ENCODE measurements around the gene SPAG9. TPM values are rescaled to one million over a fixed set of nuclear protein-coding genes. Genes with fewer than 3 reads are reported as not detected.
A peak's percentile ranks its signal among the peaks of the same experiment; 100 is the strongest.

Gene SPAG9
- total RNA-seq, 1 donor from 2014 or later = 108 TPM

DNA sequence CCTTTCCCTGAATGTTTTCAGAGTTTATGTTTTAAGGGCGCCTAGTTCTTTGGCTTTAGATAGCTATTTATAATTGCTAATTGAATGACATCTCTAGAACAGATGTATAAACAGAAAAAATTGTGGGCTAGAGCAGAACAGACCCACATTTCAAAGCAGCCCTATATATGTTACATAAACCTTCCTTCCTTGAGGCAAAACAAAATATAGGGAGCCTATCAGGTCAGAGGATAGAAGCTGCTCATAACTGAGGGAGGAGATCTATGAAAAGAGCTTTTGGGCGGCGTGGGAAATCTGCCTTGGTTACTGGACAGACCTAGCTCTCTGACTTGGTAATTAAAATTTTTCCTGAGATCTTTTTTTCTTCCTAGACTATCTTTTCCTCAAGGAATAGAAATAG, 68.4 kb downstream of the SPAG9 start:
- no peak for TF ChIP-seq CTCF (IDR thresholded peaks at IDR 0.05)
- no peak for DNase-seq
- Histone ChIP-seq H3K36me3 (peaks cover 9% of the 10 kb centered on the region), H3K27ac (no peak overlapping the region), H3K4me1 (peaks cover 16% of the 10 kb centered on the region), H3K9me3 (no peaks in the 10 kb centered on the region), H3K4me3 (no peak overlapping the region), H3K27me3 (ENCODE audit: low read depth) (no peaks in the 10 kb centered on the region)
- intact Hi-C loops (cut with DNase I) = no loop called here
- no peak for ATAC-seq

GRCh38 chr17:51050291-51051033, 70.2 kb downstream of the SPAG9 start:
- H3K9me3 ChIP-seq = no peaks in the 10 kb centered on the region
- no peak overlapping the region for H3K27ac ChIP-seq
- DNase-seq (no peak), ATAC-seq (no peak)
- no peak overlapping the region for H3K4me3 ChIP-seq
- intact Hi-C loops (cut with DNase I) = no loop called here
- TF ChIP-seq CTCF (IDR thresholded peaks at IDR 0.05) = no peak
- no peaks in the 10 kb centered on the region for H3K27me3 ChIP-seq (ENCODE audit: low read depth)
- H3K36me3 ChIP-seq = peaks cover 9% of the 10 kb centered on the region
- peaks cover 6% of the 10 kb centered on the region for H3K4me1 ChIP-seq

GRCh38 chr17:51046514-51047384, 73.9 kb downstream of the SPAG9 start:
- Histone ChIP-seq H3K9me3 (no peaks in the 10 kb centered on the region), H3K4me3 (peak overlapping the region; percentile 18), H3K27me3 (ENCODE audit: low read depth) (no peaks in the 10 kb centered on the region), H3K4me1 (peaks cover 6% of the 10 kb centered on the region), H3K27ac (no peak overlapping the region), H3K36me3 (no peaks in the 10 kb centered on the region)
- ATAC-seq = peak; percentile 59 to 67
- TF ChIP-seq CTCF (IDR thresholded peaks at IDR 0.05) = no peak
- intact Hi-C loops (cut with DNase I) = no loop called here
- no peak for DNase-seq

DNA sequence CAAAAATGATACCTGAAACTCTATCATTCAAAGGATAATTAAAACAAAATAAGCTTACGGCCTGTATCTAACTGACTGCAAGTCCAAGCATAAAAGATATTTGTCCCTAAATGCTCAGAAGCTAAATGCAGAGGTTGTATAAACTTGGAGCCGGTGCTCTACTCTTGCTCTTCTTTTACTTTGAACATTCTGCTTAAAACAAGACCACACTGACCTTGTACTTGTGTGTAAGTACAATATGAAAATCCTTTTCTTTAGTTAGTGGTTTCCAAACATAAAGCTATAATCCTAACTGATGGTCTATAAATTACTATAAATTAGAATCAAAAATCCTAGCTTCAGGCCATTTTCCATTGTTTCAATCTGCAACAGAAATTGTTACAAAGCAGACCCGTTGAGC, 74.6 kb downstream of the SPAG9 start:
- Histone ChIP-seq H3K27me3 (ENCODE audit: low read depth) (no peaks in the 10 kb centered on the region), H3K4me3 (peak overlapping the region; percentile 18), H3K9me3 (no peaks in the 10 kb centered on the region), H3K36me3 (no peaks in the 10 kb centered on the region), H3K27ac (no peak overlapping the region), H3K4me1 (peaks cover 6% of the 10 kb centered on the region)
- intact Hi-C loops (cut with DNase I) = no loop called here
- DNase-seq (no peak), ATAC-seq (no peak)
- no peak for TF ChIP-seq CTCF (IDR thresholded peaks at IDR 0.05)

DNA sequence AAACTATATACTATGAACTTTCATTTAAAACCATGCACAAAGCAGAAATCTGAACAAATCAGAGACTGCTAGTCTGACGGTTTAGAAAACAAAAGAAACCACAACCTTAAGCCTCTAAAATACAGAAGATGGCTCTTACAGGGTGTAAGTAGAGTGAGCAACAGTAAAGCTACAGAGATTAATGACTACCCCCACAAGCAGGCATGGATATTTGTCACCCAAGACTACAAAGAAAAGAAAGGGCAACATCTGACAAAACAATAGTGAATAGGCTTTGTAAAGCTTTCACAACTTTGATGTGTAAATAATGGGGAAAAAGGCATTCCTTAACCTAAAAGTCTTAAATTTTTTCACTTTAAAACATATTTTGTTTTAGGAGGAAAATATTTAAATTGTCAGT, 75.0 kb downstream of the SPAG9 start:
- Histone ChIP-seq H3K36me3 (no peaks in the 10 kb centered on the region), H3K9me3 (no peaks in the 10 kb centered on the region), H3K27me3 (ENCODE audit: low read depth) (no peaks in the 10 kb centered on the region), H3K4me1 (peaks cover 6% of the 10 kb centered on the region), H3K4me3 (no peak overlapping the region), H3K27ac (no peak overlapping the region)
- TF ChIP-seq CTCF (IDR thresholded peaks at IDR 0.05) = no peak
- ATAC-seq = no peak
- no peak for DNase-seq
- intact Hi-C loops (cut with DNase I) = no loop called here
